HepG2 (cell line): ENCODE results near the gene ZC3H4. TPM values are rescaled to one million over a fixed set of nuclear protein-coding genes. Genes with fewer than 3 reads are reported as not detected.

Experiments used
- ELF3 ChIP-seq: IDR thresholded peaks from 2 replicates; pipeline ENCODE4 v1.6.1; 2016; ENCODE audit warnings: missing genetic modification reagents, missing compliant biosample characterization
- GMEB2 ChIP-seq: IDR thresholded peaks from 2 replicates; pipeline ENCODE4 v1.6.1; 2016; ENCODE audit warnings: missing biosample characterization, missing genetic modification reagents, low read depth
- HNF4A ChIP-seq: sonication (generic); formaldehyde crosslinking; IDR thresholded peaks from 2 replicates; pipeline ENCODE4 v1.4.0; 2020; ENCODE audit warnings: missing genetic modification reagents
- MLLT10 ChIP-seq: sonication (generic); formaldehyde crosslinking; IDR thresholded peaks from 2 replicates; pipeline ENCODE4 v1.4.0; 2020; ENCODE audit warnings: missing genetic modification reagents
- TBX2 ChIP-seq: sonication (generic); formaldehyde crosslinking; IDR thresholded peaks from 2 replicates; pipeline ENCODE4 v1.5.0; 2020; ENCODE audit warnings: missing genetic modification reagents, mild to moderate bottlenecking, borderline replicate concordance
- ZBTB34 ChIP-seq: sonication (generic); formaldehyde crosslinking; IDR thresholded peaks from 2 replicates; pipeline ENCODE4 v1.8.0; 2022; ENCODE audit warnings: mild to moderate bottlenecking, missing genetic modification reagents
- ZBTB8A ChIP-seq: sonication (generic); formaldehyde crosslinking; IDR thresholded peaks from 2 replicates; pipeline ENCODE4 v1.4.0; 2020; ENCODE audit warnings: mild to moderate bottlenecking, low read depth, missing genetic modification reagents, borderline replicate concordance
- ZNF232 ChIP-seq: sonication (generic); formaldehyde crosslinking; IDR thresholded peaks from 2 replicates; pipeline ENCODE4 v1.4.0; 2020; ENCODE audit warnings: missing genetic modification reagents, borderline replicate concordance
- ZNF7 ChIP-seq: IDR thresholded peaks from 2 replicates; pipeline ENCODE4 v1.6.1; 2016; ENCODE audit warnings: missing biosample characterization, missing genetic modification reagents
- ZNF710 ChIP-seq: sonication (generic); formaldehyde crosslinking; IDR thresholded peaks from 2 replicates; pipeline ENCODE4 v1.5.0; 2020; ENCODE audit warnings: mild to moderate bottlenecking, missing genetic modification reagents, borderline replicate concordance
- polyA plus RNA-seq, 8 experiments: library from polyadenylated mRNA; depleted of rRNA in 3 of 8; stranded (reverse) in 7 of 8; unstranded in 1 of 8; fragments of >200 nt; fragmentation: Illumina TruSeq in 4 of 8; extraction: Trizol in 4 of 8; gene quantifications; 2 replicates each; pipeline versions ENCODE4 v1.2.1 to v1.2.3, GENCODE V29; 2011 to 2016; ENCODE audit warnings: low read depth in 4 of 8, missing spikeins in 1 of 8, mixed read lengths in 1 of 8; ENCODE audit not compliant: insufficient read depth in 1 of 8
- total RNA-seq, 5 experiments: library from RNA; depleted of rRNA; stranded (reverse); fragments of >200 nt; fragmentation: Illumina TruSeq; extraction: Trizol; gene quantifications; 2 replicates each; pipeline ENCODE4 v1.2.3, GENCODE V29; 2016; ENCODE audit warnings: low read depth in 1 of 5
- TF ChIP-seq, protein P1 (sequence below), 2 experiments: fragments of 450-650 bp in 1 of 2; sonication (generic) in 1 of 2; formaldehyde crosslinking in 1 of 2; IDR thresholded peaks; 2 replicates each; pipeline versions ENCODE4 v1.6.1 to v1.8.0; 2016 to 2022; ENCODE audit warnings: antibody characterized with exemption in 1 of 2, mild to moderate bottlenecking in 1 of 2, missing genetic modification reagents in 1 of 2
- TF ChIP-seq, protein P2 (sequence below): sonication (generic); formaldehyde crosslinking; IDR thresholded peaks from 2 replicates; pipeline ENCODE4 v1.4.0; 2020; ENCODE audit warnings: missing genetic modification reagents, borderline replicate concordance

Gene ZC3H4
- total and polyA plus RNA-seq, 2 of the 13 experiments (the other 11 are each of a cell fraction or from before 2014, with no cell fraction given), result 1.8 to 10.7 TPM

GRCh38 chr19:47047763-47048405, 65.7 kb downstream of the ZC3H4 start (continued):
- TF ChIP-seq, protein P1, sequence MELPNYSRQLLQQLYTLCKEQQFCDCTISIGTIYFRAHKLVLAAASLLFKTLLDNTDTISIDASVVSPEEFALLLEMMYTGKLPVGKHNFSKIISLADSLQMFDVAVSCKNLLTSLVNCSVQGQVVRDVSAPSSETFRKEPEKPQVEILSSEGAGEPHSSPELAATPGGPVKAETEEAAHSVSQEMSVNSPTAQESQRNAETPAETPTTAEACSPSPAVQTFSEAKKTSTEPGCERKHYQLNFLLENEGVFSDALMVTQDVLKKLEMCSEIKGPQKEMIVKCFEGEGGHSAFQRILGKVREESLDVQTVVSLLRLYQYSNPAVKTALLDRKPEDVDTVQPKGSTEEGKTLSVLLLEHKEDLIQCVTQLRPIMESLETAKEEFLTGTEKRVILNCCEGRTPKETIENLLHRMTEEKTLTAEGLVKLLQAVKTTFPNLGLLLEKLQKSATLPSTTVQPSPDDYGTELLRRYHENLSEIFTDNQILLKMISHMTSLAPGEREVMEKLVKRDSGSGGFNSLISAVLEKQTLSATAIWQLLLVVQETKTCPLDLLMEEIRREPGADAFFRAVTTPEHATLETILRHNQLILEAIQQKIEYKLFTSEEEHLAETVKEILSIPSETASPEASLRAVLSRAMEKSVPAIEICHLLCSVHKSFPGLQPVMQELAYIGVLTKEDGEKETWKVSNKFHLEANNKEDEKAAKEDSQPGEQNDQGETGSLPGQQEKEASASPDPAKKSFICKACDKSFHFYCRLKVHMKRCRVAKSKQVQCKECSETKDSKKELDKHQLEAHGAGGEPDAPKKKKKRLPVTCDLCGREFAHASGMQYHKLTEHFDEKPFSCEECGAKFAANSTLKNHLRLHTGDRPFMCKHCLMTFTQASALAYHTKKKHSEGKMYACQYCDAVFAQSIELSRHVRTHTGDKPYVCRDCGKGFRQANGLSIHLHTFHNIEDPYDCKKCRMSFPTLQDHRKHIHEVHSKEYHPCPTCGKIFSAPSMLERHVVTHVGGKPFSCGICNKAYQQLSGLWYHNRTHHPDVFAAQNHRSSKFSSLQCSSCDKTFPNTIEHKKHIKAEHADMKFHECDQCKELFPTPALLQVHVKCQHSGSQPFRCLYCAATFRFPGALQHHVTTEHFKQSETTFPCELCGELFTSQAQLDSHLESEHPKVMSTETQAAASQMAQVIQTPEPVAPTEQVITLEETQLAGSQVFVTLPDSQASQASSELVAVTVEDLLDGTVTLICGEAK (IDR thresholded peaks at IDR 0.05), result no peak
- TF ChIP-seq, protein P1 (CRISPR knock-in tag; IDR thresholded peaks at IDR 0.05), result no peak
- TF ChIP-seq GMEB2 (CRISPR knock-in tag) (no peak), TBX2 (CRISPR knock-in tag) (peak; percentile 4; the same call in 1 of the 2 replicates), HNF4A (no peak), ZNF7 (no peak), ZNF710 (CRISPR knock-in tag) (no peak), ZBTB34 (0 out of 2 replicates have a peak, but pooled peaks have one; percentile 25), MLLT10 (no peak), ZNF232 (CRISPR knock-in tag) (no peak), ELF3 (CRISPR knock-in tag) (no peak), ZBTB8A (CRISPR knock-in tag) (no peak)
- TF ChIP-seq, protein P2, sequence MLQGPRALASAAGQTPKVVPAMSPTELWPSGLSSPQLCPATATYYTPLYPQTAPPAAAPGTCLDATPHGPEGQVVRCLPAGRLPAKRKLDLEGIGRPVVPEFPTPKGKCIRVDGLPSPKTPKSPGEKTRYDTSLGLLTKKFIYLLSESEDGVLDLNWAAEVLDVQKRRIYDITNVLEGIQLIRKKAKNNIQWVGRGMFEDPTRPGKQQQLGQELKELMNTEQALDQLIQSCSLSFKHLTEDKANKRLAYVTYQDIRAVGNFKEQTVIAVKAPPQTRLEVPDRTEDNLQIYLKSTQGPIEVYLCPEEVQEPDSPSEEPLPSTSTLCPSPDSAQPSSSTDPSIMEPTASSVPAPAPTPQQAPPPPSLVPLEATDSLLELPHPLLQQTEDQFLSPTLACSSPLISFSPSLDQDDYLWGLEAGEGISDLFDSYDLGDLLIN, result no peak
